ENCODE results near the gene ARHGEF40.
A peak's percentile ranks its signal among the peaks of the same experiment; 100 is the strongest.

Gene ARHGEF40

GRCh38 chr14:21121122-21121521 is 51.0 kb downstream of the ARHGEF40 start:
- no peak for DNase-seq (ENCODE audit: low spot score)

- DNase-seq (ENCODE audit: low spot score) = no peak
Measured at GRCh38 chr14:21123429-21123828, 53.3 kb downstream of the ARHGEF40 start.

DNA sequence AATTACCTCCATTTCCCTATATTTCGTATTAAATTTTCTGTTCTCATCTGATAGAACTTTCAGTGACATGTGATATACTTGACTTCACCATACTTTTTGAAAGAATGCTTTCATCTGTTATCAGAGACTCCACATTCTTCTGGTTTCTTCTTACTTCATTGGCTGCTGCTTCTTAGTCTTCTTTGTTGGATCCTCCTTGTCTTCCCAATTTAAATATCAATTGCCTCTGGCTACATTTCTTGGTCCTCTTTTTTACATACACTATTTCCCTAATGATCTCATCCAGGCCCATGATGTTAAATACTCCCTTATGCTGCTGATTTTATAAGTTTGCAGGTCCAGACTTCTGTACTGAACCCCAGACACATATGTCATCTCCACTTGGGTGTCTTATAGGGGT is 63.8 kb downstream of the ARHGEF40 start:
- DNase-seq (ENCODE audit: low spot score) = no peak

DNA sequence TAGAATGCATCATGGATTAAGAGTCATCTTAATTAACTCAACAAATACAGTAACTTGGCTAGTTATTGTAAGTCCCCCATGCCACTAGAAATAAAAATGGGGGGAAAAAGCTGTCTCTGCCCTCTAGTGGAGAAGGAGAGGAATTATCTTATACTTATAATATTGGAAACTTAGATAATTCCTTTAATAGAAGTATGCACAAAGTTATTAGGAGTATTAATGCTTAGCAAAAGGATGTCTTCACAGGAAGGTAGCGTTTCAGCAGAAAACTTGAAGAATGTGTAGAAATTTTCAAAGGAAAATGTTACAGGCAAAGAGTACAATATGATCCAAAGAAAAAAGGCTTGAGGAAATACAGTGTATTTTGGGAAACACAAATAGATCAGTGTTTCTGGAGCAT is 65.9 kb downstream of the ARHGEF40 start:
- DNase-seq (ENCODE audit: low spot score) = peak; percentile 62

All from GM03348 (cell line).